ENCODE data around the gene PARVA.

GRCh38 chr11:12496181-12497025 is 119.0 kb downstream of the PARVA start:
- TF ChIP-seq CTCF (IDR thresholded peaks at IDR 0.05; ENCODE audit: low read depth, low read length, poor library complexity, severe bottlenecking) (no peak), EZH2phosphoT487 (IDR thresholded peaks at IDR 0.05; ENCODE audit: borderline replicate concordance, low read length) (no peak)
